ENCODE data around the gene DYNLT1. TPM values are rescaled to one million over a fixed set of nuclear protein-coding genes. Genes with fewer than 3 reads are reported as not detected.
"Not testable (repeated sequence)": the region's sequence is repeated elsewhere in the genome, so short reads cannot be mapped to it uniquely, and the experiment has no call there.

The DYNLT1 gene
- 96.8 TPM for total RNA-seq

- peaks cover 57% of the 10 kb centered on the region for H3K4me1 ChIP-seq (ENCODE audit: insufficient read depth, low read length)
- no peaks in the 10 kb centered on the region for H3K27me3 ChIP-seq (ENCODE audit: insufficient read depth, low read length)
- no peaks in the 10 kb centered on the region for H3K9me3 ChIP-seq (ENCODE audit: low read depth, low read length)
- peak within 1 kb of the TSS; percentile 98 for H3K4me3 ChIP-seq (ENCODE audit: low read length)
These were observed at the start of gene DYNLT1 for GRCh38 chr6:158644231-158645063. Gene DYNLT1 (minus strand): TSS chr6:158644743. CDS start chr6:158644708, 35 bp downstream.

- Histone ChIP-seq H3K4me1 (ENCODE audit: insufficient read depth, low read length) (peaks cover 44% of the 10 kb centered on the region), H3K9me3 (ENCODE audit: low read depth, low read length) (no peaks in the 10 kb centered on the region), H3K27me3 (ENCODE audit: insufficient read depth, low read length) (no peaks in the 10 kb centered on the region)
These were observed 44.3 kb upstream of the DYNLT1 start for GRCh38 chr6:158688860-158689259.

GRCh38 chr6:158687506-158687905, 43.0 kb upstream of the DYNLT1 start:
- Histone ChIP-seq H3K4me3 (ENCODE audit: low read length) (no peak overlapping the region), H3K9me3 (ENCODE audit: low read depth, low read length) (no peaks in the 10 kb centered on the region), H3K4me1 (ENCODE audit: insufficient read depth, low read length) (peaks cover 46% of the 10 kb centered on the region), H3K27me3 (ENCODE audit: insufficient read depth, low read length) (no peaks in the 10 kb centered on the region)

More at GRCh38 chr6:158688860-158689259, 44.3 kb upstream of the DYNLT1 start:
- H3K4me3 ChIP-seq (ENCODE audit: low read length): no peak overlapping the region

- H3K4me3 ChIP-seq (ENCODE audit: low read length): no peak overlapping the region
- H3K27me3 ChIP-seq (ENCODE audit: insufficient read depth, low read length): no peaks in the 10 kb centered on the region
- H3K9me3 ChIP-seq (ENCODE audit: low read depth, low read length): no peaks in the 10 kb centered on the region
- peaks cover 46% of the 10 kb centered on the region for H3K4me1 ChIP-seq (ENCODE audit: insufficient read depth, low read length)
These were observed 42.3 kb upstream of the DYNLT1 start for GRCh38 chr6:158686791-158687381.

- Histone ChIP-seq H3K4me1 (ENCODE audit: insufficient read depth, low read length) (peaks cover 46% of the 10 kb centered on the region), H3K27me3 (ENCODE audit: insufficient read depth, low read length) (no peaks in the 10 kb centered on the region), H3K4me3 (ENCODE audit: low read length) (no peak overlapping the region), H3K9me3 (ENCODE audit: low read depth, low read length) (no peaks in the 10 kb centered on the region)
These were observed 41.8 kb upstream of the DYNLT1 start for GRCh38 chr6:158686311-158686710.

- Histone ChIP-seq H3K27me3 (ENCODE audit: insufficient read depth, low read length) (no peaks in the 10 kb centered on the region), H3K4me1 (ENCODE audit: insufficient read depth, low read length) (peaks cover 37% of the 10 kb centered on the region), H3K4me3 (ENCODE audit: low read length) (no peak overlapping the region), H3K9me3 (ENCODE audit: low read depth, low read length) (no peaks in the 10 kb centered on the region)
These were observed 40.3 kb upstream of the DYNLT1 start for GRCh38 chr6:158684745-158685324.

GRCh38 chr6:158684311-158684710, 39.8 kb upstream of the DYNLT1 start:
- H3K27me3 ChIP-seq (ENCODE audit: insufficient read depth, low read length): no peaks in the 10 kb centered on the region
- no peak overlapping the region for H3K4me3 ChIP-seq (ENCODE audit: low read length)
- no peaks in the 10 kb centered on the region for H3K9me3 ChIP-seq (ENCODE audit: low read depth, low read length)
- peaks cover 37% of the 10 kb centered on the region for H3K4me1 ChIP-seq (ENCODE audit: insufficient read depth, low read length)

- Histone ChIP-seq H3K4me1 (ENCODE audit: insufficient read depth, low read length) (peaks cover 13% of the 10 kb centered on the region), H3K27me3 (ENCODE audit: insufficient read depth, low read length) (no peaks in the 10 kb centered on the region), H3K9me3 (ENCODE audit: low read depth, low read length) (no peaks in the 10 kb centered on the region), H3K4me3 (ENCODE audit: low read length) (no peak overlapping the region)
These were observed 35.9 kb upstream of the DYNLT1 start for GRCh38 chr6:158680481-158680880.

- Histone ChIP-seq H3K4me1 (ENCODE audit: insufficient read depth, low read length) (peaks cover 12% of the 10 kb centered on the region), H3K4me3 (ENCODE audit: low read length) (no peak overlapping the region), H3K27me3 (ENCODE audit: insufficient read depth, low read length) (no peaks in the 10 kb centered on the region), H3K9me3 (ENCODE audit: low read depth, low read length) (no peaks in the 10 kb centered on the region)
These were observed 35.5 kb upstream of the DYNLT1 start for GRCh38 chr6:158680015-158680414.

GRCh38 chr6:158677906-158678578, 33.5 kb upstream of the DYNLT1 start:
- H3K27me3 ChIP-seq (ENCODE audit: insufficient read depth, low read length): no peaks in the 10 kb centered on the region
- H3K9me3 ChIP-seq (ENCODE audit: low read depth, low read length): no peaks in the 10 kb centered on the region
- H3K4me3 ChIP-seq (ENCODE audit: low read length): no peak overlapping the region
- no peaks in the 10 kb centered on the region for H3K4me1 ChIP-seq (ENCODE audit: insufficient read depth, low read length)

- not testable (repeated sequence) for H3K4me1 ChIP-seq (ENCODE audit: insufficient read depth, low read length); H3K4me3 ChIP-seq (ENCODE audit: low read length); H3K9me3 ChIP-seq (ENCODE audit: low read depth, low read length); H3K27me3 ChIP-seq (ENCODE audit: insufficient read depth, low read length)
These were observed 32.6 kb upstream of the DYNLT1 start for GRCh38 chr6:158677094-158677493.

GRCh38 chr6:158674342-158675131, 30.0 kb upstream of the DYNLT1 start:
- H3K9me3 ChIP-seq (ENCODE audit: low read depth, low read length): no peaks in the 10 kb centered on the region
- no peaks in the 10 kb centered on the region for H3K27me3 ChIP-seq (ENCODE audit: insufficient read depth, low read length)
- H3K4me1 ChIP-seq (ENCODE audit: insufficient read depth, low read length): peaks cover 2% of the 10 kb centered on the region
- H3K4me3 ChIP-seq (ENCODE audit: low read length): no peak overlapping the region

GRCh38 chr6:158672726-158673125, 28.2 kb upstream of the DYNLT1 start:
- H3K4me1 ChIP-seq (ENCODE audit: insufficient read depth, low read length): peaks cover 20% of the 10 kb centered on the region
- no peaks in the 10 kb centered on the region for H3K27me3 ChIP-seq (ENCODE audit: insufficient read depth, low read length)
- no peaks in the 10 kb centered on the region for H3K9me3 ChIP-seq (ENCODE audit: low read depth, low read length)
- H3K4me3 ChIP-seq (ENCODE audit: low read length): no peak overlapping the region

- not testable (repeated sequence) for H3K27me3 ChIP-seq (ENCODE audit: insufficient read depth, low read length); H3K4me3 ChIP-seq (ENCODE audit: low read length); H3K9me3 ChIP-seq (ENCODE audit: low read depth, low read length)
- peaks cover 26% of the 10 kb centered on the region for H3K4me1 ChIP-seq (ENCODE audit: insufficient read depth, low read length)
These were observed 27.6 kb upstream of the DYNLT1 start for GRCh38 chr6:158672119-158672518.
